ENCODE measurements around the gene MYRFL.

DNA sequence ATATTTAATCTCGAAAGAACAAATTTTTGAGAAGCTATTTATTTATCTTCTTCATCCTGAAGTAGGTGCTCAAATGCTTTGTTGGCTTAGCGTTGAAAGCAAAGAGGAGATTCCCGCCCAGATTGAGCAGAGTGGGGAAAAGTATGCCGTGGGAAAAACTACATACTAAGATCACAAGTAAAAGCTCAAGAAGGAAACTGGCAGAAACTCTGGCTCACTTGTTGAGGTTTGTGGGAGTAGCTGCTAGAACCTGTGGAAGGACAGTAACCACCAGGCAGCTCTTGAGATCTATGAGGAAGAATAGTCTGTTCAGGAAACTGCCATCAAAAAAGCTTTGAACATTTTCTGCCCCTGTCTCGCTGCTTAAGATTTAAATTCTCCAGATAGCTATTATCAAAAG is 3.9 kb downstream of the MYRFL start:
- TF ChIP-seq, protein P1, sequence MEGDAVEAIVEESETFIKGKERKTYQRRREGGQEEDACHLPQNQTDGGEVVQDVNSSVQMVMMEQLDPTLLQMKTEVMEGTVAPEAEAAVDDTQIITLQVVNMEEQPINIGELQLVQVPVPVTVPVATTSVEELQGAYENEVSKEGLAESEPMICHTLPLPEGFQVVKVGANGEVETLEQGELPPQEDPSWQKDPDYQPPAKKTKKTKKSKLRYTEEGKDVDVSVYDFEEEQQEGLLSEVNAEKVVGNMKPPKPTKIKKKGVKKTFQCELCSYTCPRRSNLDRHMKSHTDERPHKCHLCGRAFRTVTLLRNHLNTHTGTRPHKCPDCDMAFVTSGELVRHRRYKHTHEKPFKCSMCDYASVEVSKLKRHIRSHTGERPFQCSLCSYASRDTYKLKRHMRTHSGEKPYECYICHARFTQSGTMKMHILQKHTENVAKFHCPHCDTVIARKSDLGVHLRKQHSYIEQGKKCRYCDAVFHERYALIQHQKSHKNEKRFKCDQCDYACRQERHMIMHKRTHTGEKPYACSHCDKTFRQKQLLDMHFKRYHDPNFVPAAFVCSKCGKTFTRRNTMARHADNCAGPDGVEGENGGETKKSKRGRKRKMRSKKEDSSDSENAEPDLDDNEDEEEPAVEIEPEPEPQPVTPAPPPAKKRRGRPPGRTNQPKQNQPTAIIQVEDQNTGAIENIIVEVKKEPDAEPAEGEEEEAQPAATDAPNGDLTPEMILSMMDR (IDR thresholded peaks at IDR 0.05) = no peak
- TF ChIP-seq EP300 (IDR thresholded peaks at IDR 0.05) (no peak), POLR2A (IDR thresholded peaks at IDR 0.05; ENCODE audit: low read depth) (no peak)
